Skeletal muscle tissue (tissue), 4 donors: ENCODE results near the gene VWA5B1. TPM values are rescaled to one million over a fixed set of nuclear protein-coding genes. Genes with fewer than 3 reads are reported as not detected.

Experiments
- H3K27ac ChIP-seq: one replicate; pipeline ENCODE4 v1.7.0; 2013; ENCODE audit warnings: mild to moderate bottlenecking, low read depth, low read length, inconsistent platforms
- H3K27me3 ChIP-seq, 3 donors: one replicate each; pipeline ENCODE4 v1.7.0; 2013; ENCODE audit warnings: low read length in 3 of 3; ENCODE audit not compliant: control insufficient read depth in 3 of 3, insufficient read depth in 3 of 3
- H3K36me3 ChIP-seq, 3 donors: one replicate each; pipeline ENCODE4 v1.7.0; 2013; ENCODE audit warnings: low read length in 3 of 3; ENCODE audit not compliant: control insufficient read depth in 3 of 3, insufficient read depth in 3 of 3
- H3K4me1 ChIP-seq, 3 donors: one replicate each; pipeline ENCODE4 v1.7.0; 2013; ENCODE audit warnings: low read length in 3 of 3, mild to moderate bottlenecking in 3 of 3; ENCODE audit not compliant: control insufficient read depth in 3 of 3, insufficient read depth in 3 of 3
- H3K4me3 ChIP-seq, 3 donors: one replicate each; pipeline ENCODE4 v1.7.0; 2013; ENCODE audit warnings: low read length in 3 of 3
- H3K9ac ChIP-seq, 3 donors: one replicate each; pipeline ENCODE4 v1.7.0; 2013; ENCODE audit warnings: low read length in 3 of 3, mild to moderate bottlenecking in 3 of 3, moderate library complexity in 2 of 3, low read depth in 1 of 3
- H3K9me3 ChIP-seq, 3 donors: one replicate each; pipeline ENCODE4 v1.7.0; 2013; ENCODE audit warnings: low read length in 3 of 3; ENCODE audit not compliant: control insufficient read depth in 3 of 3
- total RNA-seq: library from RNA; depleted of rRNA; stranded (reverse); fragments of >200 nt; gene quantifications from one replicate; pipeline ENCODE4 v1.2.3, GENCODE V29; 2014
- donor health status: Osteomylitis.

VWA5B1 gene
- total RNA-seq, 1 donor from 2014 or later = 0.52 TPM

DNA sequence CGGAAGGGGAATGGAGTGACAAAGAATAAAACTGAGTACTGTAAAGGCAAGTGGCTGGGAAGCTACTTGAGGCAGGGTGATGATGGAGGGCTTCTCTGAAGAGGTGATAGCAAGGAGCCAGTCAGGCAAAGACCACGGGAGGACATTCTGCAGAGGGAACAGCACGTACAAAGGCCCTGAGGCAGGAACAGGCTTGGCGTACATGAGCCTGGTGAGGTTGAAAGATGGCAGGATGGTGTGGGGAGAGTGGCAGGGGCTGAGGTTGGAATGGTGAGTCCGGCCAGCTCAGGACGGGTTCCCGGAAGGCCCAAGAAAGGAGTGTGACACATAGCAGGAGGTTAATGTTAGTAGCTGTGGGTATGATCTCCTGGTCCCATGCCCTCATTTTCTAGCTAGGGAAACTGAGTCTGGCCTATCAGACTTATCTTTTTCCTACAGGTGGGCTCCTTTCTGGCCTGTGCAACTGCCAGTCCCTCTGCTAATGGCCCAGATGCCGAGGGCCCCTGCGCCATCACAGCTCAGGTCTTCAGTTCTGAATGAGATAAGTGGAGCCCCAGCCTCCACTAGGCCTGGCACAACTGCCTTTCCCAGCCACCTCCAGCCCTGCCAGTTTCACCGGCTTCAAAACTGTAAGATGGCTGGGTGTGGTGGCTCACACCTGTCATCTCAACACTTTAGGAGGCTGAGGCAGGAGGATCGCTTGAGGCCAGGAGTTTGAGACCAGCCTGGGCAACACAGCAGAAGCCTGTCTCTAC lies 87.0 kb downstream of the VWA5B1 start:
- H3K9ac ChIP-seq = no peak overlapping the region
- H3K27ac ChIP-seq = no peak overlapping the region
- no peaks in the 10 kb centered on the region for H3K36me3 ChIP-seq
- H3K9me3 ChIP-seq = no peaks in the 10 kb centered on the region
- H3K4me1 ChIP-seq = no peaks in the 10 kb centered on the region
- H3K27me3 ChIP-seq = peaks cover 0 to 17% (median 17%) of the 10 kb centered on the region in 3 donors
- no peak overlapping the region for H3K4me3 ChIP-seq

DNA sequence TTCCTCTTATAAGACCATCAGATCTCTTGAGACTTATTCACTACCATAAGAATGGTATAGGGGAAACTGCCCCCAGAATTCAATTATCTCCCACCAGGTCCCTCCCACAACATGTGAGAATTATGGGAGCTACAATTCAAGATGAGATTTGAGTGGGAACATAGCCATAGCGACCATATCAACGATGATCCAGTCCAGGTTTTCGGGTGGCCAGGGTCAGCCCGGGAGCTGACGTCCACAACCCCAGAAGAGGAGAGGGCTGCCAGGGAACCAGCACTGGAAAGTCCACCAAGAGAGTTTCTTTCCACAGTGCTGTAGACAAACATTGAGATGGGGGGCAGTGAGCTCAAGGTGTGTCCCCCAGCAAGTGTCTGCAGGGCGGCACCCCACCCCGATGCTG lies 88.4 kb downstream of the VWA5B1 start:
- Histone ChIP-seq H3K4me1 (no peaks in the 10 kb centered on the region), H3K27me3 (peaks cover 0 to 25% (median 18%) of the 10 kb centered on the region in 3 donors), H3K36me3 (no peaks in the 10 kb centered on the region), H3K4me3 (no peak overlapping the region), H3K27ac (no peak overlapping the region), H3K9me3 (no peaks in the 10 kb centered on the region), H3K9ac (no peak overlapping the region)

DNA sequence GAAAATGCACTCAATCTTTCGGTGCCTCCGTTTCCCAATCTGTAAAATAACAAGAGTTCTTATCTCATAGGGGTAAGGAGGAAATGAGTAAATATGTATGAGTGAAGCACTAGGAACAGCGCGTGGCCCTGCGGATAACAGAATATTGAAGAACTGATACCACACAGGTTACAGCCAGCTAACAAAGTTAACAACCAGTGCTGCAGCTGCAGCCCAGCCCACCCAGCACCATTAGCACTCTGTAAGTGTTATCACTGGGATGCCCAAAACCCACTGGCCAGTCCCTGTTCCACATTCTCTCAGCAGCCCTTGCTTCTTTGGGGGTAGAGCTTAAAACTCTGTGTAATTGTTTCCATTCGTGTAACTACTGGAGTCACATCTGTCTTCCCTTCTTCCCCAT lies 89.5 kb downstream of the VWA5B1 start:
- H3K4me1 ChIP-seq = no peaks in the 10 kb centered on the region
- no peak overlapping the region for H3K27ac ChIP-seq
- H3K9ac ChIP-seq = no peak overlapping the region
- no peak overlapping the region for H3K4me3 ChIP-seq
- no peaks in the 10 kb centered on the region for H3K9me3 ChIP-seq
- H3K27me3 ChIP-seq = peaks cover 5 to 36% (median 26%) of the 10 kb centered on the region in 3 donors
- H3K36me3 ChIP-seq = no peaks in the 10 kb centered on the region

DNA sequence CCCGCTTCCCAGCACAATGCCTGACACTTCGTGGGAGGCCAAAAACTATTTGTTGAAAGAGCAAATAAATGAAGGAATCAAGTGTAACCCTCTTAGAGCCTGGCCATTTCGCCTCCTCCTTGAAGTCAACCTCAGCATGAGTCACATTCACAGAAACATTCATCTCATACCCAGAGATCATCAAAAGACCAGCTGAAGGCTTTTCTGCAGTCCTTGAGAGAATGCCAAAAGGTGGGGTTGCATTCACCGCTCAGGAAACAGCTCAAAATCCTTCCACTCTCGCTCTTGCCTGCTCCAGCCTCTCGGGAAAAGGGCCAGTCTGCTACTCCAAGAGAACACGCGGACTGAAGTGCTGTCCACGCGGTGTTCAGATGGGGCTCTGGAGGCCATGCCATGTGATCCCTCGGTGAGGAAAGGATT lies 90.0 kb downstream of the VWA5B1 start:
- Histone ChIP-seq H3K36me3 (no peaks in the 10 kb centered on the region), H3K4me1 (no peaks in the 10 kb centered on the region), H3K27me3 (peaks cover 8 to 40% (median 27%) of the 10 kb centered on the region in 3 donors), H3K27ac (no peak overlapping the region), H3K9ac (no peak overlapping the region), H3K4me3 (no peak overlapping the region), H3K9me3 (no peaks in the 10 kb centered on the region)

DNA sequence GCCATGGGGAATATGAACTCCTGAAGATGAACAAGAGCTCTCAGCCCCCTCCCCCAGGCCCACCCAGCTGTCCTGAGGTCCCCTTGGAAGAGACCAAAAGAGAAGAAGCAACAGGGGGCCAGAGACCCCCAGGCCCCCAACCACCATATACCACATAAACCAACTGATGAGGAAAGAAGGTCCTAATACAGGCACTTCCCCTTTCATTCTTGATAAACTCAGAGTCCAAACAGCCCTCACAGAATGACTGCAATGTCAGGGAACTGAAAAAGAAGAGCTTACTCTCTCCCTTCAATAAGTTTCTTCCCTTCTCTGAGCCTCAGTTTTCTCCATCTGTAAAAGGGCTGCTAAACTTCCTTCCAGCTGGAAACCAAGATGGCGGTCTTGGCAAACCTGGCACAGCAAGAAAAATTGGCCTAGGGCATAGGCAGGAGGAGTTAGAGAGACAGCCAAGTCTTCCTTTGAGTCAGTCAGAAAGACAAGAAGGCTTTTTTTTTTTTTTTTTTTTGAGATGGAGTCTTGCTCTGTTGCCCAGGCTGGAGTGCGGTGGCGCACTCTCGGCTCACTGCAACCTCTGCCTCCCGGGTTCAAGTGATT lies 90.5 kb downstream of the VWA5B1 start:
- Histone ChIP-seq H3K9me3 (no peaks in the 10 kb centered on the region), H3K4me1 (no peaks in the 10 kb centered on the region), H3K27ac (no peak overlapping the region), H3K27me3 (peaks cover 13 to 45% (median 31%) of the 10 kb centered on the region in 3 donors), H3K36me3 (no peaks in the 10 kb centered on the region), H3K4me3 (no peak overlapping the region), H3K9ac (no peak overlapping the region)

DNA sequence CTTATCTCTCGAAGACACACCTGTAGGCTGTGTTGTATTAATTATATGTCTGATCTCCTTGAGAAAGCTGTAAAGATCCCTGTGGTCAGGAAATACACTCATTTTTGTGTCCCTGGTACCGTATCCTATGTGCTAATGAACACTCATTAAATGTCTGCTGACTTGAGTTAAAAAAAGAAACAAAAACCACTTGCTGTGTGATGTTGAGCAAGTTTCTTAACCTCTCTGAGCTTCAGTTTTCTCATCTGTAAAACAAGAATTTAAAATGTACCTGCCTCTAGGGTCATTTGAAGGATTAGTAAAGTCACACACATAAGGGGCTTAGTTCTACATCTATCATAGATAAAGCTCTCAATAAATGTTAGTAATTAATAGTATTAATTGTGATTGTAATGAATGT lies 91.3 kb downstream of the VWA5B1 start:
- Histone ChIP-seq H3K9me3 (no peaks in the 10 kb centered on the region), H3K27me3 (peaks cover 19 to 45% (median 39%) of the 10 kb centered on the region in 3 donors), H3K36me3 (no peaks in the 10 kb centered on the region), H3K4me1 (no peaks in the 10 kb centered on the region), H3K27ac (no peak overlapping the region), H3K4me3 (no peak overlapping the region), H3K9ac (no peak overlapping the region)

DNA sequence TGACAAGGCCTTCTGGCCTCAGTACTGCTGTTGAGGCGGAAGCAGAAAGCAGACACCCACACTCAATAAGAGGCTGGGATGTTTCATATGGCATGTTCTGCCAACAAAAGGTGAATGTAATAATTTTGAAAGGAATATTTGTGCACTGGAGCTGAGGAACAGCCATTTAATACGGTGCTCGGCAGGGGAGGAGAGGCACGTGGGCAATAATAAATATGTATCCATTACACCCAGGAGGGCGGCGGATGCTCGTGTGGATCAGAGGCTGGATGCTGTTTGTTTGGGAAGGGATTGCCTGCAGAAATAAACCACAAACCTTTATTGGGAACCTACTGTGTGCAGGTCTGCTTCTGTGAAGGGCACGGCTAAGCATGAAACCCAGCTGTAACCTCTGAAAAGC lies 92.0 kb downstream of the VWA5B1 start:
- H3K27ac ChIP-seq = no peak overlapping the region
- peaks cover 25 to 46% (median 46%) of the 10 kb centered on the region in 3 donors for H3K27me3 ChIP-seq
- no peak overlapping the region for H3K4me3 ChIP-seq
- no peaks in the 10 kb centered on the region for H3K9me3 ChIP-seq
- H3K36me3 ChIP-seq = no peaks in the 10 kb centered on the region
- no peak overlapping the region for H3K9ac ChIP-seq
- no peaks in the 10 kb centered on the region for H3K4me1 ChIP-seq

DNA sequence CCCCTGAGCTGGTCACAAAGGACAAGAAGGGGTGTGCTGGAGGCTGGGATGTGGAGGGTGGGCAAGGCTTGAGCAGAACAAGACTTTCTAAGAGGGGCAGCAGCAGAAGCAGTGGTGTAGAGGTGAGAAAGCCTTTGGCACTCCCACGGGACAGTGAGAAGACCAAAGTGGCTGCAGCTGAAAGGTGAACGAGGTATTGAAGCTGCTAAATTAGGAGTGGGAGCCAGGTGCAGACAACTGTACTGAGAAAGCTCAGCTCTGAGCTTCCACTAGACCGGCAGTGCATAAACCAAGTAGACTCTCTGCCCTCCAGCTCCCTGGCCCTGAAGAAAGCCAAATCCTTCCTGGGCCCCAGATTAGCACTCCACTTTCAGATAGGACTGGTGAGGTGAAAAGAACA lies 93.0 kb downstream of the VWA5B1 start:
- Histone ChIP-seq H3K27ac (no peak overlapping the region), H3K27me3 (peaks cover 34 to 55% (median 54%) of the 10 kb centered on the region in 3 donors), H3K4me3 (no peak overlapping the region), H3K9me3 (no peaks in the 10 kb centered on the region), H3K4me1 (no peaks in the 10 kb centered on the region), H3K36me3 (no peaks in the 10 kb centered on the region), H3K9ac (no peak overlapping the region)

DNA sequence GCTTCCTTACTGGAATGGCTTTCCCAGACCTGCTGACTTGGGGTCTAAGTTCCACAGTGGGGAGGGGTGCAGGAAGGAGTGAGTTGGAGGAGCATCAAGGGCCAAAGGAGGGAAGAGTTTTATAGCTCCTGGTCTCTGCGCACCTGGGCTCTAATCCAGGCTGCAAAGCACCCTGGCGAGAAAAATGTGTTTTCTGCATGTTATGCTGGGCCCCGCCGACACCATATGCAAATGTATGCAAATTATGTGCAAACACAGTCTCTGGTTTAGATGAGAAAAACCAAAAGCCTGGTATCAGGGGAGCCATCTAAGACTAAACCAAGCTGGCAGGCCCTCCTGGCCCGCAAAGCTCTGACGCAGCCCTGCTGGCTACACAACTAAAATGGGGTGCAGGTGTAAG lies 95.0 kb downstream of the VWA5B1 start:
- no peak overlapping the region for H3K4me3 ChIP-seq
- H3K9me3 ChIP-seq = no peaks in the 10 kb centered on the region
- no peak overlapping the region for H3K9ac ChIP-seq
- no peaks in the 10 kb centered on the region for H3K36me3 ChIP-seq
- H3K27me3 ChIP-seq = peaks cover 38 to 67% (median 62%) of the 10 kb centered on the region in 3 donors
- H3K4me1 ChIP-seq = no peaks in the 10 kb centered on the region
- no peak overlapping the region for H3K27ac ChIP-seq

DNA sequence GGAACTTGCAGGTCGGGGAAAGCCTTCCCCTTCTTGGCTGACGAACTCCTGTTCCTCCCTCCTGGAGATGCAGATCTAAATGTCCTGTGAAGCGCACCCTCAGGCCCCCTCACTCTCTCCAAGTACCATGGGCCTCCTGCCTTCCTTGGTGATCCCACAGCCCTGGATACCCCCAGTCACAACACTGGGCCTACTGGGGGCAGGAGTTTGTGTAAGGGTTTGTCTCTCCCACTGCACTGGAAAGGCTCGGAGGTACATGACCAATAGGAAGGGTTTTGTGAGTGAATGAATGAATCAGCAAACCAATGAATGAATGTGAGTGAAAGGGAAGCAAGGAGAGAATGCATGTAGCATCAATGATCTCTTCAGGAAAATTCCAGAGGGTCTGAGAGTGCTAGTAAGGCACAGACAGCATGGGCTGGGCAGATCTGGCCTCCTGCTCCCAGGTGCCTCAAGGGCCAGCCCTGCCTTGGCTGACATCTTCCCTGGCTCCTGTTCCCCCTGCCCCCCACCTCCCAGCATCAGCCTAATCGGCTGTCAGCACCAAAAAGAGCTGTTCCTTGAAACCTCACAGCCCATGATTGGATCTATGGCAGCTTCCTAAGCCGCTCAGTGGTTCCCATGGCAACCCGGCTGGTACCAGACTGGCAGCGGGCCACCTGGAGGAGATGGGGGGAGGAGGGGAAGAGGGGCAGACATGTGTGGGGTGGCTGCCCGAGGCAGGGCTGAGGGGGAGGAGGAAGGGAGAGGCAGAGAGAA lies 95.8 kb downstream of the VWA5B1 start:
- no peaks in the 10 kb centered on the region for H3K36me3 ChIP-seq
- no peak overlapping the region for H3K9ac ChIP-seq
- no peaks in the 10 kb centered on the region for H3K9me3 ChIP-seq
- H3K4me3 ChIP-seq = no peak overlapping the region
- H3K27ac ChIP-seq = no peak overlapping the region
- H3K4me1 ChIP-seq = no peaks in the 10 kb centered on the region
- H3K27me3 ChIP-seq = peaks cover 38 to 67% (median 66%) of the 10 kb centered on the region in 3 donors
